ENCODE data around the gene NINJ2.

Gene NINJ2

DNA sequence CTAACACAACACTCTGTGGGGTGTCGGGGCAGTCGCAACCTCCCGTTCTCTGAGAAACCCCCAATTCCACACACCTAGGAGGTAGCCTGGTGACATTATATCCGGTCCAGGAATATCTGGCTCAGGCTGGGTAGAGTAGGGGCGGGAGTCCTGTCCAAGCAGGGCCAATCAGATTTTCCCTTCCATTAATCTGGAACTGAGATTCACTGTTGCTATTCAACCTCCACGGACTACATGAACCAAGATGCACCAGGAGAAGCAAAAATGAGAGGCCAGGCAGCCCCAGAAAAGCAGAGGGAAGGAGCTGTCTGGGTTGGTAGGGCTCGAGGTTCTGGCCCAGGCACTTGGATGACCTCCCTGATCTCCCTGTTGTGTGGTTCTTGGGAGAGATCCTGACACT is 51.0 kb downstream of the NINJ2 start:
- DNase-seq, result no peak

DNA sequence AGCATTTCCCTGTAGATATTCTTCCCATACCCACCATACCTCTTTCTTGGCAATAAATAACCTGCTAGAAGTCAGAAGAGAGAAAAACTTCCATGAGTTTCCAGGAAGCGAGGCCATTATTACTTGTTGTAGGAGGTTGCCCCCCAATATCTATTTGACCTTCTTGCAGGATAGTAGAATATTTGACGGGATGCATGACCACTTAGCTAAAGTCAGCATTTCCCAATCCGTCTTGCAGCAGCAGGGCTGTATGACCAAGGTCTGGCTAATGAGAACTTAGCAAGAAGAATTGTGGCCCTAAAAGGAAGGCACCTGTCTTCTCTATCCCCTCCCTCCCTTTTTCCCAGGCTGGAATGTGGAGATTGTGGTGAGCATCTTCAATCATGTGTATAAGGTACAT is 51.5 kb downstream of the NINJ2 start:
- DNase-seq, result no peak

DNA sequence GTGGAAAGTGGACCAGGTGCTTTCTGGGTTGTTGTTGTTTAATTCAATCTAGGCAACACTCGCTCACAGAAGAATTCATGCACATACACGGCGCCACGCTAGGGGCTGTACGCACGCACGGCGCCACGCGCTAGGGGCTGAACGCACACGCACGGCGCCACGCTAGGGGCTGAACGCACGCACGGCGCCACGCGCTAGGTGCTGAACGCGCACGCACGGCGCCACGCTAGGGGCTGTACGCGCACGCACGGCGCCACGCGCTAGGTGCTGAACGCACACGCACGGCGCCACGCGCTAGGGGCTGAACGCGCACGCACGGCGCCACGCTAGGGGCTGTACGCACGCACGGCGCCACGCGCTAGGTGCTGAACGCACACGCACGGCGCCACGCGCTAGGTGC is 54.3 kb downstream of the NINJ2 start:
- no peak for DNase-seq

DNA sequence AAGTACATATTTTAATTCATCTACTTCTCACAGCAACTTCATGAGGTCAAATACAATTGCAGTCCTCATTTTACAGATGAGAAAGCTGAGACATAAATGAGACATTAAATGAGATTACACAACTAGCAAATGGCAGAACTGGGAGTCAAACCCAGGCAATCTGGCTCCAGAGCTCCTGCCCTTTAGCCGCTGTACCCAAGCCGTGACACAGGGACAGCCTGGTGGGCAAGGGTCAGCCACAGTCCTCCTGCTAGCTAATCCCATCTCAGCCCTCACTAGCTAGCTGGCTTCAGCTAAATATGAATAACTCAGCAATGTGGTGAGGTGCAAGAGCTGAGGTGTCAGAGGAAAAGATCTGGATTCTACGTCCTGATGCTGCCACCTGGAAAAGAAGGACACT is 54.8 kb downstream of the NINJ2 start:
- DNase-seq, result no peak

DNA sequence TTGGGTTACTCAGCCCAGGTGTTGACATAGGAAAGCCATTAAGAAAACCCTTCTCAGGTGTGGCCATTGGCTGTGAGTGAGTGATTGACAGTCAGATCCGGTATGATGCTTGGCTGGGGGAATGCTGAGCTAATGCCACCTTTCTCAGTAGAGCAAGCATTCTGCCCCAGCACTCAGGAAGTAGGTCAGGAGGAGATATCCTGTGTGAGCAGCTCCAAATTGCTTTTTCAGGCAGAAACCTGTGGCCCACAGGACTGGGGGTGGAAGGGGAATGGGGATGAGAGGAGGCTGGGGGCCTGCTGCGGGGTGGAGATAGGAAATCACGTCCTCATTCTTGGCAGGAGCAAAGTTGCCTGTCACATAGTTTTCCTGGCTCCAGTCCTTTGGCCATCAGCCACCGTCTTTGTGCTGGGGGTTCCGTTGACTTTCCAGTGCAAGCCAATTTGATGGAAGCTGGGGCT is 55.7 kb downstream of the NINJ2 start:
- DNase-seq, result no peak

DNA sequence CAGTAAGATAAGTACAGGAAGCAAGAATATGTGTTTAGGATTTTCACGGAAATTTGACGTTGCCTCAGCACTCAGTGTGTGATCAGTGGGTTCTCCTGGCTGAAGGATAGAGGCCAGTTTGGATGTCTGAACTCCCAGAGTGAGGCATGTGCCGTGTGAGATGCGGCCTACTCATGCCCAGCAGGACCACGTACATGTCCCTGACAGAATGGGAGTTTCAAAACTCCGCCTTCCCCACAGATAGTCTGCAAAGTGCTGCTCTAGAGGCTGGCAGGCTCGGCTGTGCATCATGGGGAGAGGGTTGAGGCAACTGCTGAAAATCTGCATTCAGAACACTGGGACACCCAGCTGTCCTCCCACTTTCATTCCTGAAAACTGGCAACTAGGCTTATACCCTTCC is 58.3 kb downstream of the NINJ2 start:
- DNase-seq, result no peak

DNA sequence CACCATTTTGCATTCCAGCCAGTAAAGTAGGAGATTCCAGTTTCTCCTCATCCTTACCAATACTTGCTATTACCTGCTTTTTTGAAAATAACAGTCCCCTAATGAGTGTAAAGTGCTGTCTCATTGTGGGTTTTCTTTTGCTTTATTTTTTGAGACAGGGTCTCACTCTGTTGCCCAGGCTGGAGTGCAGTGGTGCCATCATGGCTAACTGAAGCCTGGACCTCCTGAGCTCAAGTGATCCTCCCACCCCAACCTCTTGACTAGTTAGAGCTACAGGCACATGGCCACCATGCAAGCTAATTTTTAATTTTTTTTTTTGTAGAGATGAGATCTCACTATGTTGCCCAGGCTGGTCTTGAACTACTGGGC is 60.6 kb downstream of the NINJ2 start:
- DNase-seq, result no peak

DNA sequence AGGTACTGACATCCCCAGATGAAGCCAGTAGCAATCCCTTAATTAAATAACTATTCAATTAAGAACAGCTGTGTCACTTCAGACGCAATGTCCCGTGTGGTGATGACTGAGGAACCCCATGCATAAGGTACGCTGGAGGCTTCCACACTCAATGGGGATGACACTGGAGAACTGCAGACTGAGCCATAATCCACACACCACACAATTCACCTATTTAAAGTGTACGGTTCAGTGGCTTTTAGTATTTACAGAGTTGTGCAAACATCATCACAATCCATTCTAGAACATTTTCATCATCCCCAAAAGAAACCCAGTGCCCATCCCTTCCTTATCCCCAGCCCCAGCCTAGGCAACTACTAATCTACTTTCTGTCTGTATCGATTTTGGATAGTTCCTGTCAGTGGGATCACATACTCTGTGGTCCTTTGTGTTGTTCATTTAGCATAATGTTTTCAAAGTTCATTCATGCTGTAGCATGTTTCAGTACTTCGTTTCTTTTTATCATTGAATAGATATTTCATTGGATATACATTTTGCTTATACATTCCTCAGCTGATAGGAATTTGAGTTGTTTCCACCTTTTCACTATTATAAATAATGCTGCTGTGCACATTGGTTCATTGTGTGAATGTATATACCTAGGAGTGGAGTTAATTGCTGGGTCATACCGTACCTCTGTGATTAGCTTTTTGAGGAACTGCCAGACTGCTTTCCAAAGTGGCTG is 61.1 kb downstream of the NINJ2 start:
- DNase-seq, result no peak

DNA sequence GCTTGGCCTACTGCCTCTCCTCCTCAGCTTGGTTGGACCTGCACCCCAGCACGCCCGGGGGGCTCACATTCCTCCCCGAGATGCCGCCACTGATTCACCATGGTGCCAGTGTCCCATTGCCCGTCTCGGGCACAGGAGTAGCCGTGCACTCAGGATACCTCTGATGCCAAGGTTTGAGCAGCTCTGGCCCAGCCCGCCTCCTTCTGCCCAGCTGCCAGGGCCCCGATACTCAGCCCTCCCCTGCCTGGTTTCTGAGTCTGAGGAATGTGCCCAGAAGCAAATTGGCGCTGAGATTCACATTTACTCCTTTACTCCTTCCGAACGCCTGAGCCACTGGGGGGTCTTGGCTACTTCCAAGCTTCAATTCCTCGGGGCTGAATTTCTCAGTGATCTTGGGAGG is 63.5 kb downstream of the NINJ2 start:
- DNase-seq, result no peak

DNA sequence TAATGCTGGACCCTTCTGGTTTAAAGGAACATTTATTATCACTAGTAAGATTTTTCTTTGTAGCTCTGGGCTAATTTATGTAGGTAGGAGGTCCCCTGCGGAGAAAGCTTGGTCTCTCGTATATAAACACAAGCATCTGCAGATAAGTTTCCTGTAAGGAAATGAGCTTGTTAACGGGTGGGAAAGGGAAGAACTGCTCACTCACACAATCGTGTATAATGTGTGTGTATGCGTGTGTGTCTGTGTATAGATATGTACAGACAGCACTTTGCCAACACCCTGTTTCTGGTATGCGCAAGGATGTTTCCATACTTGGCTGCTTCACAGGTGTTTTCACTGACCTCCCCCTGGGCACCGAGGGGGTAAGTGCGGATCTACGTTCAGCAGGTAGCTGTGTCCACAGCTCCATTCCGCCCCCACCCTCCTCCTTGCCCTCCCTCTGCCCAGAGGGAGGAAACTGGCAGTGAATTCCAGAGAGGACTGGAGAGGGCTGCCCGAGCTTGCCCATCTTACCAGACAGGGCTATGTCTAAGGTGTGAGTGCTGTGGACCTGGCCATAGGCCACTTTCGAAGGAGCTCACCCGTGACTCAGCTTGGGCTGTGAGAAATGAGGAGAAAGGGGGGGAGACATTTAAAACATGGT is 65.2 kb downstream of the NINJ2 start:
- DNase-seq, result no peak

DNA sequence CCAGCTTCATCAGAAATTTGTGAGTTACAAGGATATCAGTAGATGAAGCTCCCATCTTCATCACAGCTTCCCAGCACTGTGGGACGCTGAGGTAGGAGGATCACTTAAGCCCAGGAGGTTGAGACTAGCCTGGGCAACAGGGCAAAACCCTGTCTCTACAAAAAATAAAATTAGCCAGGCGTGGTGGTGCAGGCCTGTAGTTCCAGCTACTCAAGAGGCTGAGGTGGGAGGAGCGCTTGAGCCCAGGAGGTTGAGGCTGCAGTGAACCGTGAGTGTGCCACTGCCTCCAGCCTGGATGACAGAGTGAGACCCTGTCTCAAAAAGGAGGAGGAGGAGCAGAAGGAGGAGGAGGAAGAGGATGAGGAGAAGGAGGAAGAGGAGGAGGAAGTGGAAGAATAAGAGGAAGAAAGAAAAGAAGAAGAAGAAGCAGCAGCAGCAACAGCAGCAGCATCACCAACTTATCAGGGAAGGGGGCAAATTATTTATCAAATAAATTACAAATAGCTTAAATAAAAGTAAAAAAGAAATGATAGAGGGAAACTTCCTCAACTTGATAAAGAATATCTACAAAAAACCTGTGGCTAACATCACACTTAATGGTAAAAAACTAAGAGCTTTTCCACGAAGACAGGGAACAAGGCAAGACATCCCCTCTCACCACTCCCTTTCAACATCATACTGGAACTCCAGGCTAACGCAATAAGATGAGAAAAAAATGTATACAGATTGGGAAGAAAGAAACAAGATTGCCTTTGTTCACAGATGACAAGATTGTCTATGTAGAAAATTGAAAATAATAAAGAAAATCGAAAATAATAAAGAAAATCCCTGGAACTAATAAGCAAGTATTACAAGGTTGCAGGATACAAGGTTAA is 69.6 kb downstream of the NINJ2 start:
- no peak for DNase-seq

DNA sequence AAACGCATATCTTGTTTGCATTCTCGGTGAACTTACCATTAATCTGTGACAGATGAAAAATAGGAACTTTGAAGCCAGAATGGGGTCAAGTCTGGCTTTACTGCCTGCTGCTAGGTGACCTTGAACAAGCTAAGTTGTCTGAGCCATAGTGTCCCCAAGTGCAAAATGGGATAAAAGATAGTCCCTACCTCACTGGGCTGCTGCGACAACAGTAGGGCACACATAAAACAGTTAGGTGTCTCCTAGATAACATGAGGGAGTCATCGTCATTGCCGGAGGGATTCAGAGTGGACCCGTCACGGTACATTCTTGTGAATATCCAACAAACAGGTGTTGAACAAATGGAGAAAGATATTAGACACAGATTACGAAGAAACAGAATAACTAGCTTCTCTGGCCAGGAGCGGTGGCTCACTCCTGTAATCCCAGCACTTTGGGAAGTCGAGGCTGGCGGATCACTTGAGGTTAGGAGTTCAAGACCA is 71.2 kb downstream of the NINJ2 start:
- no peak for DNase-seq

DNA sequence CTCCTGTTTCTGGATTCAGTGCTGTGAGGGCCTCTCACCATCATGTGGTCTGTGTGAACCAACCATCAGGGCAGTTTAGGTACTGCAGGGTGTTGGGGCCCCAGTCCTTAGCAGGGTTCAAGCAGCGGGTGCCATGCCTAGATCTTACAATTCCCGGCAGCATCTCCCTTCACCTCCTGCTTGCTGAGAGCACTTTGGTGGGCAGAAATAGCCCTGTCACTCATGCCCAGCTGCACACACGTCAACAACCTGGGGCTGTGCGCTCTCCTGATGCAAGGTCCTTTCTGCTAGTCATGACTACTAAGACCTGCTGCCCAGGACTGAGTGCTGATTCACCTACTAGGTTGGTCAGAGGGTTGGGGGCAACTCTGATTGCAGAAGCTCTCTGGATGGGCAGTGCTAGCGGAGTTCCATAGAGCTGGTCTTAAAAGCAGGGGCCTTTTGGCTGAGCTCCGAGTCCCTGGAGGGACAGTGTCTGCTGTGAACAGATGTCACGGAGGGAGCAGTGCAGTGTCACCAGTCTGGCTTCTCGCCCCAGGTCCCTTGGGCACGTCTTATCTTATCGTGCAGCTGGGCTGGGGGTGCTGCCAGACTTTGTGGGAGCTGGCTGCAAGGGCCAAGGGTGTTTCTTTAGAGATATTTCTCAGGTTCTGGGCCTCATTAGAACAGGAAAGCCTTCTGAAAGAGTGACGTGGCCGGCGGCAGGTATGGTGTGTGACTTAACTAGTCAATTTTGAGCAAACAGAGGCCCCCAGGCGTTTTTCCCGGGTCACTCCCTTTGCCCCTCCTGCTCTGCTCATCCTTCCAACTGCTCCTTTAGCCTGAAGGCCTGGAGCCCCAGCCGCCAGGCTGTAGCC is 71.8 kb downstream of the NINJ2 start:
- no peak for DNase-seq

DNA sequence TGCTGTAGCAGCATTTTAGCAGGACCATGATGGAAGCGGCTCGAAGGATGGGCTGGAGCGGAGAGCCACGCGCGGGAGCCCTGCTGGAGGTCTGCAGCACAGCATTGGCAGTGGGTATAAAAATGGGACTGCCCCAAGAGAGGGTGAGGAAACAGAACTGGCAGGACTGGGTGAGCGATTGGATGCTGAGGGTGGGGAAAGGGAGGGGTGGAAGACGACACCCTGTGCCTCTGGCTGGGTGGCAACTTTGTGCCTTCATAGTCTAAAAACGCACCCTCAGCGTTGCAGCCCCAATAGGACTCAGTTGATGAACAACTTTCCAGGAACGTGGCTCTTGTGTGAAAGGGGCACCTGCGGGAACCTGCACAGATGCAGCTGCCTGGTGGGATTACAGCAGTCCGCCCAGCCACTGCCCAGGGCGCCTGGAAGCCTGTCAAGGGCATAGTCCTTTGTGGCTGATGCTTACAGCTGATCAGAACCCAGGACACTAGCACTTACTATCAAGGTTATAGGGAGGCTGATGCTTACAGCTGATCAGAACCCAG is 73.0 kb downstream of the NINJ2 start:
- DNase-seq, result no peak

DNA sequence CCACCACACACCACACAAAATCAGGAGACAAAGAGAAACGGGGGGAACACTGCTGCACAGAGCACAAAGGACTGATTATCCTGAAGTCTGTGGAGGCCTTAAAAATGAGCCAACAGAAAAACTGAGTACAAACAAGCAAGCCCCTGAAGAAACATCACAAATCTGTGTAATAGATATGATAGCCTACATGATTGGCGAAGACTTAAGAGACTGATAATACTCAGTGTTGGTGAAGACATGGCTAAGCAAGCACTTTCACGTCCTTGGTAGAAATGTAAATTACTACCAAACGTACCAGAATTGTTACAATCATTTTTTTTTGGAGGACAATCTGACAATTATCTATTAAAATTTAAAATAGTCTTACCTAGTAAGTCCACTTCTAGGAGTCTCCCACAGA is 74.6 kb downstream of the NINJ2 start:
- no peak for DNase-seq

DNA sequence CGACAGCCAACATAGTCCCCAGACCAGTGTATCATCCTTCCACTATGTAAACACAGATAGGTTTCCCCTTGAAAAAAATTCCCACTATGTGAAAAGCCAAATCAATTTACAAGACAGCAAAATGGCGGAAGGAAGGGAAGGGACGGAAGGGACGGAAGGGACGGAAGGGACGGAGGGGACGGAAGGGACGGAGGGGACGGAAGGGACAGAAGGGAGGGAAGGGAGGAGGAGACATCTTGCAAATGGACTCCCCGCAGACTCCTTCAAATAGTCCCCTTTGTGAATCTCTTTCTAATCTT is 75.3 kb downstream of the NINJ2 start:
- DNase-seq, result no peak

DNA sequence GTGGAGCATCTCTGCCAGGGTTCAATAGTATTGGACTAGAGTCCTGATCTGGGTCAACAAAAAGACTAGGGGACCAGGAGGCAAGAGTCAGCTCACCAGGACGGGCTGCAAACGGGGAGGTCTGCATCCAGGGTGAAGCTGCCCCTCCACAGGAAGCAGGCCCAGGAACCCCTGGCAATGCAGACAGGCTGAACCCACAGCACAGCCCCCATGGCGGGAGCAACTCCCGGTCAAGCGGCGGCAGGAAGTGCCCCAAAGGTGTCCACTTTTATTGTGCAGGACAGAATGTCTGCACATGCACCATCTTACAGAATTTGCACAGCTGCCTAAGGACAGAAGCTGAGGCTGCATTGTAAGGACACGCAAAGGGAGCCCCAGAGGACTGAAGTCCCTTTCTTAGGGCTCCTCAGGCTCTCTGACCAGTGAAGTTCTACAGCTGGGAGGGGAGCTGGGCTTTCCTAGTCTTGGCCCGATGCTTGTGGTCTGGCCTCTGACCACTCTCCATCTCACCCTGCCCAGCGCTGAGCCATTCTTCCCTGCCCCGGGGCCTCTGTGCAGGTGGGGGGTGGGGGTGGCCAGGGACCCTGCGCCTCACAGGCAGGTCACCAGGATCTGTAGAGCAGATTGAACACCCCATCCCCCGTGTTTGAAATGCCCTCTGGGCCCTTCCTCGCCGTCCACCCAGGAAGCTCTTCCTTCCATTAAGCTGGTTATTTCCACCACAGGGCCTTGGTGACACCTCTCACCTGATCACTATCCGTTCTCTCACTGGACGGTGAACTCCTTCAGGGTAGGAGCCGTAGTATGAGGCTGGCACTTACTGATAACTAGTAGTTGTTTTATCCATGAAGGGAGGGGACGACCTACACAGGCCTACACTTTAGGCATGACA is 75.9 kb downstream of the NINJ2 start:
- no peak for DNase-seq

DNA sequence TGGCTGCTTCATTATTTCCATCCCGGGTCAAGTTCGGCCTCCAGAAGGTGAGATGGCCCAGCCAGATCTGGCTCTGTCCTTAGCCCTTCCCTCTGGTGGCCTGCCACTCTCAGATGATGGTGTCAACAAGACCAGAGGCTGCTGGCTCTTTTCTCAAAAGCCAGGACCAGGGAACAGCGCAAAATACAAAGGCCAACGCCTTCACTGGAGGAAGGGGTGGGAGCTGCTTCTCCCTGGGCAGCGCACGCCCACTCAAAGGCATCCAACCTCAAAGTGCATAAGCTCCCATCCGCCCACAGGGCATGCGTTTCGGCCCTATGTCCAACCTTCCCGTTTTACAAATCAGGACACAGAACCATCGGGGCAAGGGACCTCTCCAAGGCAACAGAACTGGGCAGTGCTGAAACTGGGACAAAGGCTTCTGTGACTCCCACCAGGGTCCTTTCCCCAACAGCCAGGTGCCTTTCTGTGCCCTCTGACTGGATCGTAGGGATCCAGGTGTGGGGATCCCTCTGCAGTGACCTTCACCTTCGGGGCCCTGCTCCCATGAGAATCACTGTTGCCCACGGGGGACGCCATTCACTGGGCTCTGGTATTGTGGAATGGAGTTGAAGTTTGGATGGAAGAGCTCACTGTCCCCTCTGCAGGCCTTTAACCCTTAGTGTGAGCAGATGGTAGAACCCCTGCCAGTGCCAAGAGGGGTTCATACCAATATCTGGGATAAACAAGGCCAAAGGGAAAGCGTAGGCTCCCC is 76.8 kb downstream of the NINJ2 start:
- DNase-seq, result no peak

DNA sequence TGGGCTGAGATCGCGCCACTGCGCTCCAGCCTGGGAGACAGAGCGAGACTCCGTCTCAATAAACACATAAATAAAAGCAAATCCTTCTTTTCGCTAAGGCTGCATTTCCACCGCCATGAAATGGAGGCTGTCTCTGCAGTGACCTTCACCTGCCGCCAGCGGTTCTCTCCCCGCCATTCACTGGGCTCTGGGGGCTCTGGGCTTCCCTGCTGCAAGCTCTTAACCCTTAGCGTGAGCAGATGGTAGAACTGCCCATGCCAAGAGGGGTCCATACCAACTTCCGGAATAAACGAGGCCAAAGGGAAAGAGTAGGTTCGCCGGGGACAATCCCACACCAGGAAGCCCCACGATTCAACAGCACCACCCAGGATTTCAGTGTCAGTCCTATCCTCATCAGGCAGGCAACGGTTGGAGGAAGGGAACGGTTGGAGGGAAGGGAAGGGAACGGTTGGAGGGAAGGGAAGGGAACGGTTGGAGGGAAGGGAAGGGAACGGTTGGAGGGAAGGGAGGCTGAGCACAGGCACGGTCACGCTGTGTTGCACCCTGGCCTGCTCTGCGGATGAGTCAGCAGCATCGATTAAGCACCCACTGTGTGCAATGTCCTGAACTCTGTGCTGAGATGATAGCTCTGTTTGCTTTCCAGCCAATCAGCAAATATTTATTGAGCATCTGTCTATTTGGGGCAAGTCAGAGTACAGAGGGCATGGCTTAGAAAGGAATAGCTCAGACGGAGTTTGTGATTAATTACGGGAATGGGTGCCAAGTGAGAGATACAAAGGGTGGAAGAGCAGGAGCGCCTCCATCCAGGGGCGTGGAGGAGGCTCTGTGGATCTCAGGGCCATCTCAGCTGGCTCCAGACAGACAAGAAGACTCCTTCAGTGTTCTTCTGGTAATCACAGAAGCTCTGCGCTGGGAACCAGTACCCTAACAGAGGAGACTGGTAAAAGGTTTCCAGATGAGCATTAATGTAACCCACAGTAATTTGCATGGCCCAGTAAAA is 77.9 kb downstream of the NINJ2 start:
- DNase-seq, result no peak

Measured in stimulated activated CD8-positive, alpha-beta memory T cell treated with anti-CD3 and anti-CD28 coated beads, Interleukin-4, amount 100 ng/mL, for 48 hours (primary cell).